NCI-H2227 (cell line): Measurements from ENCODE around the gene RYR3.
"Not testable (repeated sequence)": the region's sequence is repeated elsewhere in the genome, so short reads cannot be mapped to it uniquely, and the experiment has no call there.

Experiments
- DNase-seq: peaks from one replicate; lab custom pipeline; 2025; ENCODE audit not compliant: unreplicated experiment; lab: John Stamatoyannopoulos, UW

The RYR3 gene

GRCh38 chr15:33808720-33809457 lies 498.1 kb downstream of the RYR3 start:
- no peak for DNase-seq

GRCh38 chr15:33810073-33810595 lies 499.4 kb downstream of the RYR3 start:
- DNase-seq: no peak

- DNase-seq: no peak
Observed at GRCh38 chr15:33810806-33811205, 500.0 kb downstream of the RYR3 start.

- no peak for DNase-seq
Observed at GRCh38 chr15:33813891-33814290, 503.1 kb downstream of the RYR3 start.

- not testable (repeated sequence) for DNase-seq
Observed at GRCh38 chr15:33819499-33819898, 508.7 kb downstream of the RYR3 start.

- no peak for DNase-seq
Observed at GRCh38 chr15:33822479-33822878, 511.7 kb downstream of the RYR3 start.

- DNase-seq: no peak
Observed at GRCh38 chr15:33823119-33823518, 512.4 kb downstream of the RYR3 start.

GRCh38 chr15:33825453-33825852 lies 514.7 kb downstream of the RYR3 start:
- DNase-seq: no peak

- DNase-seq: no peak
Observed at GRCh38 chr15:33826201-33826600, 515.4 kb downstream of the RYR3 start.

GRCh38 chr15:33830351-33830750 lies 519.6 kb downstream of the RYR3 start:
- no peak for DNase-seq

- DNase-seq: no peak
Observed at GRCh38 chr15:33831646-33832045, 520.9 kb downstream of the RYR3 start.

- no peak for DNase-seq
Observed at GRCh38 chr15:33834892-33835743, 524.4 kb downstream of the RYR3 start.

GRCh38 chr15:33837294-33837693 lies 526.5 kb downstream of the RYR3 start:
- DNase-seq: no peak

GRCh38 chr15:33839540-33839939 lies 528.8 kb downstream of the RYR3 start:
- no peak for DNase-seq

- no peak for DNase-seq
Observed at GRCh38 chr15:33840615-33841014, 529.8 kb downstream of the RYR3 start.

GRCh38 chr15:33844186-33844585 lies 533.4 kb downstream of the RYR3 start:
- no peak for DNase-seq

- no peak for DNase-seq
Observed at GRCh38 chr15:33844597-33844996, 533.8 kb downstream of the RYR3 start.

- no peak for DNase-seq
Observed at GRCh38 chr15:33846142-33846541, 535.4 kb downstream of the RYR3 start.

- no peak for DNase-seq
Observed at GRCh38 chr15:33846862-33847261, 536.1 kb downstream of the RYR3 start.

GRCh38 chr15:33848011-33848410 lies 537.2 kb downstream of the RYR3 start:
- no peak for DNase-seq

GRCh38 chr15:33851079-33851478 lies 540.3 kb downstream of the RYR3 start:
- no peak for DNase-seq

- DNase-seq: no peak
Observed at GRCh38 chr15:33852094-33852493, 541.3 kb downstream of the RYR3 start.
